Body of pancreas (tissue), 4 donors: ENCODE results near the gene CXXC5. TPM values are rescaled to one million over a fixed set of nuclear protein-coding genes. Genes with fewer than 3 reads are reported as not detected.

Source experiments
- ATAC-seq: fragments of 150-250 bp; one replicate; pipeline ENCODE4 v1.9.1; 2016
- DNase-seq, 4 donors: peaks; one replicate each; pipeline ENCODE4 v3.0.0-alpha.2; 2019
- H3K27ac ChIP-seq, 4 donors: fragments of 200-600 bp; sonication (generic); 1 replicate in 3 of 4; 2 replicates in 1 of 4; pipeline versions ENCODE4 v1.5.1 to v1.6.1; 2016 to 2019; ENCODE audit warnings: mild to moderate bottlenecking in 1 of 4, mixed read lengths in 1 of 4, moderate library complexity in 1 of 4
- H3K27me3 ChIP-seq, 2 donors: fragments of 200-600 bp; sonication (generic); one replicate each; pipeline ENCODE4 v1.6.0; 2016; ENCODE audit warnings: mild to moderate bottlenecking in 1 of 2
- H3K36me3 ChIP-seq, 2 donors: fragments of 200-600 bp; sonication (generic); replicated peaks in 1 of 2; 2 replicates each; pipeline ENCODE4 v1.5.1; 2016; ENCODE audit warnings: low read depth in 2 of 2; ENCODE audit not compliant: insufficient read depth in 1 of 2
- H3K4me1 ChIP-seq: fragments of 200-600 bp; sonication (generic); one replicate; pipeline ENCODE4 v1.6.0; 2016
- H3K4me3 ChIP-seq, 2 donors: fragments of 200-600 bp; sonication (generic); 1 replicate in 1 of 2; 2 replicates in 1 of 2; pipeline ENCODE4 v1.5.1; 2016 to 2019
- H3K9me3 ChIP-seq, 3 donors: fragments of 200-600 bp; sonication (generic); 1 replicate in 2 of 3; 2 replicates in 1 of 3; pipeline ENCODE4 v1.5.1; 2016
- CTCF ChIP-seq, 7 experiments: fragments of 450-650 bp in 4 of 7; fragments of 200-600 bp in 3 of 7; sonication (generic) in 3 of 7; IDR thresholded peaks; one replicate each; pipeline ENCODE4 v1.5.1; 2016 to 2019; ENCODE audit warnings: antibody characterized with exemption in 7 of 7
- POLR2A ChIP-seq, 3 donors: fragments of 450-650 bp; IDR thresholded peaks; one replicate each; pipeline ENCODE4 v1.6.1; 2016; ENCODE audit warnings: antibody characterized with exemption in 3 of 3, mild to moderate bottlenecking in 2 of 3
- WGBS, 2 donors: methylation state at CpG; one replicate each; pipeline ENCODE4 v1.1.5; 2017; 5-methylcytosine and 5-hydroxymethylcytosine counted together
- intact Hi-C: fragments of 100-400 bp; cut with DNase I; formaldehyde crosslinking; loops from one replicate; pipeline ENCODE4 v1.15.1; 2023
- total RNA-seq, 2 donors: library from RNA; depleted of rRNA; stranded (reverse); fragments of >200 nt; gene quantifications; one replicate each; pipeline ENCODE4 v1.1.0, GENCODE V29; 2016

CXXC5 gene
- total RNA-seq, 2 donors from 2014 or later = 86.6 to 87.7 TPM

GRCh38 chr5:139694556-139695177, 46.5 kb downstream of the CXXC5 start:
- WGBS, 2 donors = 43 to 50% methylated on average over 1 of the region's 1 CpG
- intact Hi-C loops = no loop called here
- peaks cover 62% of the 10 kb centered on the region for H3K4me1 ChIP-seq
- H3K27ac ChIP-seq = peak overlapping the region in 1 of 4 donors; percentile 96
- no peak for TF ChIP-seq CTCF (IDR thresholded peaks at IDR 0.05)
- H3K9me3 ChIP-seq = no peaks in the 10 kb centered on the region
- no peaks in the 10 kb centered on the region for H3K36me3 ChIP-seq
- DNase-seq (no peak), ATAC-seq (no peak)
- H3K4me3 ChIP-seq = no peak overlapping the region
- no peaks in the 10 kb centered on the region for H3K27me3 ChIP-seq

- H3K4me1 ChIP-seq = peaks cover 58% of the 10 kb centered on the region
These were observed 47.0 kb downstream of the CXXC5 start for GRCh38 chr5:139695178-139695573.

GRCh38 chr5:139696167-139696893, 48.2 kb downstream of the CXXC5 start:
- Histone ChIP-seq H3K9me3 (no peaks in the 10 kb centered on the region), H3K4me3 (no peak overlapping the region), H3K27ac (peak overlapping the region; percentile 91 to 97 (median 95)), H3K27me3 (no peaks in the 10 kb centered on the region), H3K4me1 (peaks cover 58% of the 10 kb centered on the region), H3K36me3 (no peaks in the 10 kb centered on the region)
- WGBS, 2 donors = 33 to 46% methylated on average over 21 of the region's 21 CpGs
- intact Hi-C loops = no loop called here
- no peak for TF ChIP-seq POLR2A (IDR thresholded peaks at IDR 0.05)
- TF ChIP-seq CTCF (IDR thresholded peaks at IDR 0.05) = no peak
- DNase-seq (peak in 2 of 4 donors; percentile 57 to 65), ATAC-seq (peak; percentile 1)

More at GRCh38 chr5:139695178-139695573, 47.0 kb downstream of the CXXC5 start:
- DNase-seq (no peak), ATAC-seq (no peak)
- intact Hi-C loops = no loop called here
- Histone ChIP-seq H3K4me3 (no peak overlapping the region), H3K27ac (peak overlapping the region in 1 of 4 donors; percentile 96), H3K36me3 (no peaks in the 10 kb centered on the region), H3K27me3 (no peaks in the 10 kb centered on the region), H3K9me3 (no peaks in the 10 kb centered on the region)
- WGBS, 2 donors = 73 to 83% methylated on average over 1 to 2 of the region's 2 CpGs
- TF ChIP-seq CTCF (IDR thresholded peaks at IDR 0.05) (no peak), POLR2A (IDR thresholded peaks at IDR 0.05) (no peak)

GRCh38 chr5:139696894-139697658, 48.9 kb downstream of the CXXC5 start:
- H3K4me3 ChIP-seq = no peak overlapping the region
- DNase-seq = peak; percentile 76 to 92 (median 88)
- H3K4me1 ChIP-seq = peaks cover 65% of the 10 kb centered on the region
- H3K9me3 ChIP-seq = no peaks in the 10 kb centered on the region
- H3K36me3 ChIP-seq = no peaks in the 10 kb centered on the region
- H3K27ac ChIP-seq = peak overlapping the region; percentile 91 to 97 (median 95)
- intact Hi-C loops = no loop called here
- no peaks in the 10 kb centered on the region for H3K27me3 ChIP-seq
- peak; percentile 65 for ATAC-seq
- TF ChIP-seq POLR2A (IDR thresholded peaks at IDR 0.05) (peak; percentile 35 to 66 (median 65)), CTCF (IDR thresholded peaks at IDR 0.05) (no peak)
- WGBS, 2 donors = 0 to 3% methylated on average over 9 to 45 of the region's 55 CpGs
